Epithelial cell of proximal tubule (primary cell): ENCODE results near the gene TMEM95. TPM values are rescaled to one million over a fixed set of nuclear protein-coding genes. Genes with fewer than 3 reads are reported as not detected.

Experiments used
- DNase-seq: peaks from one replicate; pipeline ENCODE4 v3.0.0-alpha.2; 2011; ENCODE audit warnings: low read depth
- H3K4me3 ChIP-seq: 2 replicates; pipeline ENCODE4 v1.5.1; 2011; ENCODE audit warnings: low read depth, mild to moderate bottlenecking, low read length
- total RNA-seq: library from RNA; depleted of rRNA; stranded (reverse); fragments of >200 nt; gene quantifications from 2 replicates; pipeline ENCODE4 v1.2.3, GENCODE V29; 2015
- TF ChIP-seq, protein P1 (sequence below): conservative IDR thresholded peaks from 2 replicates; pipeline ENCODE4 v1.5.1; 2012; ENCODE audit warnings: low read depth, mild to moderate bottlenecking, low read length

Gene TMEM95, protein sequence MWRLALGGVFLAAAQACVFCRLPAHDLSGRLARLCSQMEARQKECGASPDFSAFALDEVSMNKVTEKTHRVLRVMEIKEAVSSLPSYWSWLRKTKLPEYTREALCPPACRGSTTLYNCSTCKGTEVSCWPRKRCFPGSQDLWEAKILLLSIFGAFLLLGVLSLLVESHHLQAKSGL
- not detected in 2 replicates for total RNA-seq

DNA sequence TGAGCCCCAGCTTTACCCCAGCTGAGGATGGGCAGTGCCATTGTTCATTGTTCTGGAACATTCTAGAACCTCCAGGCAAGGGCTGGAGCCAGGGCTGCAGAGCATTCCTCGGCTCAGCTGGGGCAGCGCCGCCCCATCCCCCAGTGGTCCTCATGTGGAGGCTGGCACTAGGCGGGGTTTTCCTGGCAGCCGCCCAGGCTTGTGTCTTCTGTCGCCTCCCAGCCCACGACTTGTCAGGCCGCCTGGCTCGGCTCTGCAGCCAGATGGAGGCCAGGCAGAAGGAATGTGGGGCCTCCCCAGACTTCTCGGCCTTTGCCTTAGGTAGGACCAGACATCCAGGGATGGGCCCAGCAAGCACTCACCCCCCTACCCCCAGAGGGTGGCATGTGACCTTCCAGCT is at the start of gene TMEM95:
Gene TMEM95 (plus strand): TSS at position 104 of the 400 bp plus-strand sequence. CDS start 49 bp downstream, at position 153.
- TF ChIP-seq, protein P1, sequence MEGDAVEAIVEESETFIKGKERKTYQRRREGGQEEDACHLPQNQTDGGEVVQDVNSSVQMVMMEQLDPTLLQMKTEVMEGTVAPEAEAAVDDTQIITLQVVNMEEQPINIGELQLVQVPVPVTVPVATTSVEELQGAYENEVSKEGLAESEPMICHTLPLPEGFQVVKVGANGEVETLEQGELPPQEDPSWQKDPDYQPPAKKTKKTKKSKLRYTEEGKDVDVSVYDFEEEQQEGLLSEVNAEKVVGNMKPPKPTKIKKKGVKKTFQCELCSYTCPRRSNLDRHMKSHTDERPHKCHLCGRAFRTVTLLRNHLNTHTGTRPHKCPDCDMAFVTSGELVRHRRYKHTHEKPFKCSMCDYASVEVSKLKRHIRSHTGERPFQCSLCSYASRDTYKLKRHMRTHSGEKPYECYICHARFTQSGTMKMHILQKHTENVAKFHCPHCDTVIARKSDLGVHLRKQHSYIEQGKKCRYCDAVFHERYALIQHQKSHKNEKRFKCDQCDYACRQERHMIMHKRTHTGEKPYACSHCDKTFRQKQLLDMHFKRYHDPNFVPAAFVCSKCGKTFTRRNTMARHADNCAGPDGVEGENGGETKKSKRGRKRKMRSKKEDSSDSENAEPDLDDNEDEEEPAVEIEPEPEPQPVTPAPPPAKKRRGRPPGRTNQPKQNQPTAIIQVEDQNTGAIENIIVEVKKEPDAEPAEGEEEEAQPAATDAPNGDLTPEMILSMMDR, result no peak
- no peak within 1 kb of the TSS for H3K4me3 ChIP-seq
- DNase-seq, result no peak

DNA sequence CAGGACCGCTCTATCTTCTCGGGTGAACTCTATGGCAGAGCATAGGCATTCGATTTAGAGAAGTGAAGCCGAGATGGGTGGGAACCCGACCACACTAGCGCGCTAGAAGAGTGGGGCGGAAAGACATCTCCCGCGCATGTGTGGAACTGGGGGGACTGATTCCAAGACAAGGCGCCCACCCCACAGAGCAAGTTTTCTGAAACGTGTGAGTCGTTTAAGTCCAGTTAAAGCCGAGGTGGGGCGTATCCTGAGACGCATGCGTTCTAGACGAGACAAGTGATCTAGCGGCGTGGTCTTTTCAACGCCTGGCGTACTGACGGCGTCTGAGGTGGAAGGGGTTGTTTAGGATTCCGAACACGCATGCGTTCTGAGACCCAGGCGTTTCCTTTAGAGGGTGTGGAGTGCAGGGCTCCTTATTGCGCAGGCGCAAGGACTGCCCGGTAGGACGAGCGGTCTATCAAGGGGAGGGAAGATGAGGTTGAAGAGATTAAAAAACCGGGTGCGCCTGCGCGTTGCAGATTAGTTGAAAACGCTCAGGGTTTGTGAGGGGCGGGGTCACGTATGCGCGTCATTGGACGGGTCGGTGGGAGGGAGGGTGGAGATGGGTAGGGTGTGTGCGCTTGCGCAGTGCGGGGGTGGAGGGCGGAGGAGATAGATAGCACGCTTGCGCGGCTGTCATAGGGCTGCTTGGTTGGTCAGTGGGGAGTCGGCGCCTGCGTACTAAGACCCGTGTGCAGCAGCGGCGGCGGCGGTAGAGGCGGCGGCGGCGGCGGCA is 47.9 kb upstream of the TMEM95 start, which contains the start of gene EIF5A:
Gene EIF5A (plus strand): TSS at position 718 of the 775 bp plus-strand sequence. CDS start 2,008 bp downstream, outside the sequence.
- TF ChIP-seq, protein P1, result no peak
- DNase-seq, result peak; percentile 99
- peak within 1 kb of the TSS; percentile 95 for H3K4me3 ChIP-seq

DNA sequence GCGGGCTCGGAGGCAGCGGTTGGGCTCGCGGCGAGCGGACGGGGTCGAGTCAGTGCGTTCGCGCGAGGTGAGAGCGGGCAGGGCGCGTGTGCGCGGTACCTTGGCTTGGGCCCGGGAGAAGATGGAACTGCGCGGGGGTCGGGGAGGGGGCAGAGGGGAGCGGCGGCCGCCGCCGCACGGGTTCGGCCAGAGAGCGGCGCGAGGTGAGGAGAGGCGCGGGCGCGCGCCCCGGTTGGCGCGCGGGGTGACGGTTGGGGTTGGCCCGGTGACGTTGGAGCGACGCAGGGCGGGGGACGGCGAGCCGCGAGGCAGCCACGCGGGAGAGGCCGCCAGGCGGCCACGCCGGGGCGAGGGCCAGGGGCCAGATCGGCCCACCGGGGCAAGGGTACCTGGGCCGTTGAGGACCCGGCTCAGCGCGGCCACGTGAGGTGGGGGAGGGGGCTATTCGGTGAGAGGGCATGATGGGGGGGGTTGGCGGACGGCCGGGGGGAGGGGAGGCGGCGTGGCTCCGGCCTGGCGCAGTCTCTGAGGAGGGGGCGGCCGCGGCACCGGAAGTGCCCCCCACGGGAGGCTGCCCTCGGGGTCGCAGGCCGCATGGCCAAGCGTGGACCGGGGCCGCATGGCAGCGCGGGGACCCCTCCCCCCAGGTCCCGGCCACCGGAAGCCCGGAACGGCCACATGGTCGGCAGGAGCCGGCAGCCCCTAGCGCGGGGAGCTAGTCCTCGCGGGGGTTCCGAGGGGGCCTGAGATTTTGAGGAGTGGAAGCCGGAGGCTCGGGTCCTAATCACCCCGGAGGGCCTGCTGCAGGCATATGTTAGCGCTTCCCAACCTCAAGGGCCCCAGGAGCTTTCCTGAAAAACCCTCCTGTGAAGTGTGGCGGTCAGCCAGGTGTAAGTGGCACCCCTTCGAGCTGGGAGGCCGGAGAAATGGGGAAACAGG is 47.0 kb upstream of the TMEM95 start:
- peak overlapping the region; percentile 95 for H3K4me3 ChIP-seq
- TF ChIP-seq, protein P1, result no peak
- DNase-seq, result no peak

DNA sequence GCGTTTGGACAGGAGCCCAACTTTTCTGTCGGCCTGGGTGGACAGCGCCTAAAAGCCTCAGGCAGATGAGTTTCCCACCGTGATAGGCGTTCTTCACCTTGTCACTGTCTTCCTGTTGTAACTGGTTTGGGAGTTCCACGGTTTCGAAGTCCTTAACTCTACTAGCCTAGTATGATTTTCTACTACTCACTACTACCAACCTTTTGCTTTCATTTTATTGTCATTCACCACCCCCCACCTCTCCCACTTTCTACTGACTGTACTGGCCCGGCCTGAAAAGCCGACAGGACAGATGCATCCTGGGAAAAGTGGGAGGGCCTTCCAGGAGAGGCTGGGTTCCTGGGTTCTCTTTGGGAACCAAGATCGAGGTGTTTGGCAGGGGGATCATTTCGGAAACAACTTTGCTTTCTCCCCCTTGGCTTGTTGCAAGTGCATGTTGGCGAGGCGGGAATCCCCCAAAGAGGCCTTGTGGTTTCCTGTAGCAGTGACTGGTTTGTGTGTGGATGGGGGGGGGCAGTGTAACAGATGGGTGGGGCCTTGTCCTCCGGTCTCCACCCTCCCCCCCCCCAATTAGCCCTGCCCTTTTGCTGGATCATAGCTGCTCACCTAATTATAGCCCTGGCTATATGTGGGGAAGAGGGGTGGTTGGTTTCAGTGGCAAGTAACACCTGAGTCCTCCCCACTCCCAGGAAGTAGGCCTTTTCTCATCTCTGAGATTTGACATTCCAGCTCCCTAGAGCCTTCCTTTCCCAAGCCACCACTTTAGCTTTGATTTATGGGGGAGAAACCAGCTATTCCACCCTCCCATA is 46.1 kb upstream of the TMEM95 start:
- TF ChIP-seq, protein P1, result no peak
- DNase-seq, result no peak
- peak overlapping the region; percentile 95 for H3K4me3 ChIP-seq

DNA sequence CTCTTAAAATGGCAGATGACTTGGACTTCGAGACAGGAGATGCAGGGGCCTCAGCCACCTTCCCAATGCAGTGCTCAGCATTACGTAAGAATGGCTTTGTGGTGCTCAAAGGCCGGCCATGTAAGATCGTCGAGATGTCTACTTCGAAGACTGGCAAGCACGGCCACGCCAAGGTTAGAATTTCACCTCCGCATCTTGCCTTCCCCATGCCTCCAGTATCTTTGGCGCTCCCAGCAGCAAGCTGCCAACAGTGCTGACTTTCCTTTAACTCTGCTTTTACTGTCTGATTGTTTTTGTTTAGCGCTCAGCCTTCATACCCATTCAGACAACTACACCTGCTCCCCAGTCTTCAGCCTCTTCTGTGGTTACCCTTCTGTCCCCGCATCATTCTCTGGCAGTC is 45.3 kb upstream of the TMEM95 start:
- H3K4me3 ChIP-seq, result peak overlapping the region; percentile 95
- TF ChIP-seq, protein P1, result no peak

DNA sequence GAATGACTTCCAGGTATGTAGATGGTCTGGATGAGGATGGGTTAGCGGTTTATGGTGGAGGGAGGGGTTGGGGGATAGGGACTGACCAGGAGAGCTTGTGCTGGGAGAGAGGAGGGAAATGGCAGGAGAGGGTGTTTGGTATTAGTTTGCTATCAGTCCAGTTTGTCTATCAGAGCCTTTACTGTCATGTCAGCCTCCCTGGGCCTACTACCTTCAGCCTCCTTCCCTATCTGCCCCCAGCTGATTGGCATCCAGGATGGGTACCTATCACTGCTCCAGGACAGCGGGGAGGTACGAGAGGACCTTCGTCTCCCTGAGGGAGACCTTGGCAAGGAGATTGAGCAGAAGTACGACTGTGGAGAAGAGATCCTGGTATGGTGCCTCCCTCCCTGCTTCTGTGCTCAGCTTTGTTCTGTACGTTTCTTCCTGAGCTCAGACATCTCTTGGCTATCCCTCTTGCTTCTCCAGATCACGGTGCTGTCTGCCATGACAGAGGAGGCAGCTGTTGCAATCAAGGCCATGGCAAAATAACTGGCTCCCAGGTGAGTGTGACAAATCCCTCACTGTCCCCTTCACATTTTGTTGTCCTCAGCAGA is 43.7 kb upstream of the TMEM95 start:
- H3K4me3 ChIP-seq, result no peak overlapping the region
- TF ChIP-seq, protein P1, result no peak
- DNase-seq, result no peak

More for the DNA sequence above, 45.3 kb upstream of the TMEM95 start:
- DNase-seq, result no peak
